ENCODE data around the gene ZNF273.

Gene ZNF273

DNA sequence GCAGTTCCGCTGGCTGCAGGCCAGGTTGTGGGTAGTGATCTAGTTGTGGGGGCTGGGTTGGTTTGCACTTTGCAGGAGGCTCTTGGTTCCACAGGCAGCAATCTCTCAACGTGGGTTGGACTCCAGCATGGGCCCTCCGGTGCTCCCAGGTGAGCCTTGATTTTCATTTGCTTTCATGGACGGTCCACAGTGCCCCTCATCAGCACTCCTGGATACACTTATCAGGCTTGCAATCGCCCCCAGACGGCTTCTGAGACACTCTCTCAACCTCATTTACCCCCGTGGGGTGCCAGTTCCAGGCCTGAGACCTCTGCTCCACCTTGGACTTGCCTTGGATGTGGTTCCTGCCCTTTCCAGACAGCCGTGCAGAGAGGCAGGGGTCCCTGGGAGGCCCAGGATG lies 31.3 kb upstream of the ZNF273 start:
- Histone ChIP-seq H3K36me3 (ENCODE audit: control insufficient read depth, insufficient read depth, low read length) (no peaks in the 10 kb centered on the region), H3K27me3 (replicated peaks; ENCODE audit: control insufficient read depth, insufficient read depth, low read length) (no peaks in the 10 kb centered on the region), H3K4me3 (replicated peaks; ENCODE audit: low read depth, low read length) (no peak overlapping the region)
- no peak for DNase-seq (ENCODE audit: extremely low read depth, insufficient read length)
- no peak for TF ChIP-seq CTCF (IDR thresholded peaks at IDR 0.05; ENCODE audit: insufficient read depth, low read length, poor library complexity, severe bottlenecking)

DNA sequence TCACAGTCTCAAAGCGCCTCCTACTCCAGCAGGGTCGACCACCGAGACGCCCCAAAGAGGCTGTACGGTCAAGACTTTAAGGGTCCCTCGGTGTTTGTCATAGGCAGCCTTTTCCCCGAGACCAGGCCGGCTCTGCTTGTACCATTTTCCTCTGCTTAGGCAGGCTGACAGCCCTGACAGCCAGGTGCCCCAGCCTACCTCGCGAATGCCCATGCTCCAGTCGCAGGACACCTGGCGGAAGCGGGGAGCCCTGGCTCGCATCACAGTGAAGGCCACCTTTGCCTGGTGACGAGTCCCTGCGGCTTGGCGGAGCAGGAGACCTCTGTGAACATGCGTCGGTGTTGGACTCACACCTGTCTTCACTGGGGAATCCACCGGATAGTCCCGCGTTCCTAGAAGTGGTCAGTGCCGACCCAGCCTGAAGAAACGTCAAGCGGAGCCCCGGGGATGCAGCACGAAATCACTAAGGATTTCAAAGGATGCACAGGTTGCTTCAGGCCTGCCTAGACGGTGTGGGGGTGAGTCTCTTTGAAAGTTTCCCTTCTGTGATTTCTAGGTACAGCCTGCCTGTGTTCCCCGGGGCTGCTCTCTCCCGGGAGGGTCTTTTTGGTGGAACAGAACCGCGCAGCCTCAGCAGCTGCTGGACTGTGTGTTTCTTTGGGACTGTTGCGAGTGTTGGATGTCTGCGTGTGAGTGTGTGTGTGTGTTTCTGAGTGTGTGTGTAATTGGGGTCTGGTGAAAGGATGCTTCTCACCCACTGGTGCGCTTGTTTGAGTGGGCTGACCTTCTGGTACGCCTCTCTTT lies 30.5 kb upstream of the ZNF273 start:
- Histone ChIP-seq H3K27me3 (replicated peaks; ENCODE audit: control insufficient read depth, insufficient read depth, low read length) (no peaks in the 10 kb centered on the region), H3K36me3 (ENCODE audit: control insufficient read depth, insufficient read depth, low read length) (no peaks in the 10 kb centered on the region), H3K4me3 (replicated peaks; ENCODE audit: low read depth, low read length) (no peak overlapping the region)
- DNase-seq (ENCODE audit: extremely low read depth, insufficient read length), result no peak
- TF ChIP-seq CTCF (IDR thresholded peaks at IDR 0.05; ENCODE audit: insufficient read depth, low read length, poor library complexity, severe bottlenecking), result no peak

GRCh38 chr7:64873155-64873500 lies 29.9 kb upstream of the ZNF273 start:
- no peaks in the 10 kb centered on the region for H3K36me3 ChIP-seq (ENCODE audit: control insufficient read depth, insufficient read depth, low read length)
- no peaks in the 10 kb centered on the region for H3K27me3 ChIP-seq (replicated peaks; ENCODE audit: control insufficient read depth, insufficient read depth, low read length)
- TF ChIP-seq CTCF (IDR thresholded peaks at IDR 0.05; ENCODE audit: insufficient read depth, low read length, poor library complexity, severe bottlenecking), result no peak
- H3K4me3 ChIP-seq (replicated peaks; ENCODE audit: low read depth, low read length), result no peak overlapping the region
- DNase-seq (ENCODE audit: extremely low read depth, insufficient read length), result no peak

- DNase-seq (ENCODE audit: extremely low read depth, insufficient read length), result no peak
- Histone ChIP-seq H3K27me3 (replicated peaks; ENCODE audit: control insufficient read depth, insufficient read depth, low read length) (no peaks in the 10 kb centered on the region), H3K4me3 (replicated peaks; ENCODE audit: low read depth, low read length) (no peak overlapping the region), H3K36me3 (ENCODE audit: control insufficient read depth, insufficient read depth, low read length) (no peaks in the 10 kb centered on the region)
- no peak for TF ChIP-seq CTCF (IDR thresholded peaks at IDR 0.05; ENCODE audit: insufficient read depth, low read length, poor library complexity, severe bottlenecking)
Measured at GRCh38 chr7:64873517-64873916, 29.6 kb upstream of the ZNF273 start.

- Histone ChIP-seq H3K4me3 (replicated peaks; ENCODE audit: low read depth, low read length) (no peak overlapping the region), H3K36me3 (ENCODE audit: control insufficient read depth, insufficient read depth, low read length) (no peaks in the 10 kb centered on the region), H3K27me3 (replicated peaks; ENCODE audit: control insufficient read depth, insufficient read depth, low read length) (no peaks in the 10 kb centered on the region)
- TF ChIP-seq CTCF (IDR thresholded peaks at IDR 0.05; ENCODE audit: insufficient read depth, low read length, poor library complexity, severe bottlenecking), result no peak
- DNase-seq (ENCODE audit: extremely low read depth, insufficient read length), result no peak
Measured at GRCh38 chr7:64874114-64874513, 29.0 kb upstream of the ZNF273 start.

All from GM06990 (cell line).